ENCODE results near the gene CRYGS. TPM values are rescaled to one million over a fixed set of nuclear protein-coding genes. Genes with fewer than 3 reads are reported as not detected.

CRYGS gene
- total RNA-seq, 2 experiments from 2014 or later: 3.8 to 4.7 TPM

DNA sequence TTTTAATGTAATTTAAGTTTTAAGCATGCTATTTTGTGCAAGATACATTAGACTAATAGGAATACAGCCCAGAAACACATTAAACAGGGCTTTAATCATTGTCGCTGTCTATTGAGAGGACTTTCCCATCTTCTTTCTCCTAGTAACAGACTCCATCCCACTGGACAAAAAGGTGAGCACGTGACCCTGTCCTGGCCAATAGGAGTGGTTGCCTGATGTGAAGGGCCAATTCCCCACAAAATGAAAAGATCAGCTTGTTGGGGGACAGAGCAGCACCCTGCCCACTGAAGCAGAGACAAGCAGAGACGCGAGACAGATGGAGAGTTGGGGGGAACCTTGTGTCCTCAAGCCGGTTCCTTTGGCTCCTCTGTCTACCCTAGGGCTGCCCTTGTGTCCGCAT, 21.2 kb downstream of the CRYGS start:
- ATAC-seq: no peak
- Mint-ChIP-seq H3K36me3 (peaks cover 3% of the 10 kb centered on the region), H3K9me3 (ENCODE audit: low read depth) (no peaks in the 10 kb centered on the region), H3K4me3 (no peak overlapping the region), H3K27ac (no peak overlapping the region), H3K27me3 (peaks cover 5% of the 10 kb centered on the region), H3K4me1 (peaks cover 35% of the 10 kb centered on the region)
- CTCF ChIA-PET: interaction anchor here (1.3 kb wide), 1 partner anchor 17 kb away, joined by 3 read pairs; no protein-coding TSS in a partner anchor
- no peak for DNase-seq

DNA sequence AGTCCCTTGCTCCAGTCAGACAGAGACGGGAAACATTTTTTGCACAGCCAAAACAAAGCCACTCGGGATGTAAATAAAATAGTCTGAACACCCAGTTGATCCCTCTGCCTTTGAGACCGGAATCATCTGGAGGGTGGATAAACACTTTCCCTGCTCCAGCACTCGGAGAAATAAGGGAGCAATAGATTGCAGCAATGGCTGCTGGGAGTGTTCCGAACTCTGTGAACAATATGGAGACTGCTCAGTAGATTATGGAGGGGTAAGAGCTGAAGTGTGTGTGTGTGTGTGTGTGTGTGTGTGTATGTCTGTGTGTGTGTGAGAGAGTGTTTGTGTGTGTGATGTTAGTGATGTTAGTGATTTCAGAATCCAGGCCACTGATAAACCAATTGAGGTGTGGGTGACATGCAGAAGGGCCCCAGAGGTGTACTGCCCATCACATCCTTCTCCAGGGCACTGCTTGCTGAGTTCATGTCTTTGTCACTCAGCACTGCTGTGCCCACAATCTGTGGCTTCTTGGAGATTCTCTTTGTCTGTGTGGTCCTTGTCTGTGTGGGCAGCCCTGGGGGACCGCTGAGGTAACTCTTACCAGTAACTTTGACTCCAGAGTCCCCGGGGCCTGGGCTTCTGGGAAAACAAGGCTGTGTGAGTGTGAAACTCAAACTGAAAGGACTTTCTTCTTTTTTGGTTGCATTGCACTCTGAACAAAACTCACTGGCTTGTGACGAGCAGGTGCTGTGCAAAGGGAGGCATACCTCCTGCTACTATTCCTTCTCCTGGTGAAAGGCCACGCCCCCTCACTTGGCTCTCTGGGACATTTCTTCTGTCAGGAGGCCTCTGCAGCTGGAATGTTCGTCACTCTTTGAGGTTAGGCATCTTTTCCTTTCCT, 23.0 kb downstream of the CRYGS start:
- peaks cover 39% of the 10 kb centered on the region for H3K4me1 Mint-ChIP-seq
- H3K27me3 Mint-ChIP-seq: peaks cover 9% of the 10 kb centered on the region
- H3K4me3 Mint-ChIP-seq: no peak overlapping the region
- no peaks in the 10 kb centered on the region for H3K9me3 Mint-ChIP-seq (ENCODE audit: low read depth)
- H3K36me3 Mint-ChIP-seq: peaks cover 5% of the 10 kb centered on the region
- H3K27ac Mint-ChIP-seq: no peak overlapping the region
- ATAC-seq (peak; percentile 43), DNase-seq (peak; percentile 68)
- CTCF ChIA-PET: interaction anchor here (0.7 kb wide), 1 partner anchor 105 kb away, joined by 3 read pairs; no protein-coding TSS in a partner anchor

- H3K27me3 Mint-ChIP-seq: peaks cover 9% of the 10 kb centered on the region
- DNase-seq: no peak
- H3K9me3 Mint-ChIP-seq (ENCODE audit: low read depth): no peaks in the 10 kb centered on the region
- no peak overlapping the region for H3K27ac Mint-ChIP-seq
- H3K4me1 Mint-ChIP-seq: peaks cover 46% of the 10 kb centered on the region
- CTCF ChIA-PET: interaction anchor here (1.2 to 2.0 kb wide), 2 partner anchors 15 to 20 kb away, joined by 7 to 13 read pairs; no protein-coding TSS in a partner anchor
- peaks cover 5% of the 10 kb centered on the region for H3K36me3 Mint-ChIP-seq
- H3K4me3 Mint-ChIP-seq: no peak overlapping the region
- no peak for ATAC-seq
Measured at GRCh38 chr3:186520431-186520830, 23.7 kb downstream of the CRYGS start.

DNA sequence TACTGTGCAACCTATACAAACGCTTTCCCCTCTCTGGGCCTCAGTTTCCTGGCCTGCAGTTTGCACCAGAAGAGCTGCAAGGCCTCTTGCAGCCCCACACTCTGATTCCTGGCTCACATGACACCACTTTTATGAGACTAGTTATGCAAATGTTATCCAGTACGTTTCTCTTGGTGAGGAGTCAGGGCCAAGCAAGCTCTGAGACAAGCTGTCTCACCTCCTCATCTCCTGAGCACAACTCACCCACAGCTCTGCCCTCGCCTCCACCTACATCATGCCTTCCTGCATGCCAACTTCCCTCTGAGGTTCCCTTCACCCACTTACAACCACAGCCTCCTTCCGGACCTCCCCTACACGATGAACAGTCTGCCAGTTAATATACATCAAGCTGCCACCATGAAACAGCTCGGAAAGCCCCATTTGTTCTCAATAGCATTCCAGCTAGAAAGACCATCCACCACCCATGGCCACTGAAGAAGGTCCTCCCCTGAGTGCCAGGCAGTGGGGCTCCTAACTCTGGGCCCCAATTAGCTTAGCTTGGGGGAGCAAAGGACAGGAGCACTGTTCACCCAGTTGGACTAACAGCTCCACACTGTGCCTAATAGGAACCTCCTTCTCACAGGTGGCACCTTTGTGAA, 25.0 kb downstream of the CRYGS start:
- CTCF ChIA-PET: interaction anchor here (0.8 to 2.0 kb wide), 4 partner anchors 16 to 254 kb away, joined by 3 to 13 read pairs (median 6); no protein-coding TSS in a partner anchor
- peak; percentile 74 for DNase-seq
- Mint-ChIP-seq H3K36me3 (peaks cover 5% of the 10 kb centered on the region), H3K27me3 (peaks cover 17% of the 10 kb centered on the region), H3K9me3 (ENCODE audit: low read depth) (no peaks in the 10 kb centered on the region), H3K4me3 (no peak overlapping the region), H3K27ac (peak overlapping the region; percentile 60), H3K4me1 (peaks cover 57% of the 10 kb centered on the region)
- ATAC-seq: peak; percentile 72

DNA sequence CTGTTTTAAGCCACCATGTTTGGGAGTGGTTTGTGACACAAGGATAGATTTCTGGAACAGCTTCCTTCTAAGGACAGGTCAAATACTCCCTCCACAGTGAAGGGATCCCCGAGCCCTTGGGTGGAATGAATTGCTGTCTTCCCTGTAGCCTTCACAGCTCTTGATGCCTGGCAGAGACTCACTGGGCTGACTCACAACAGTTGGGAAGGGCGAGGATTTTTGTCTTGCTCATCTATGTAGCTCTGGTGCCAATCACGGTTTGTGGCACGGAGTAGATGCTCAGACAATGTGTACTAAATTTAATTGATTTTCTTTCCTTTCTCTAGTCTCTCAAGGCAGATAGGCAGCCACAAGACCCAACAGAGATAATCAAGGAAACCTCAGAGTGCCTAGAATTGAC, 27.0 kb downstream of the CRYGS start:
- CTCF ChIA-PET: interaction anchor here (0.5 kb wide), 1 partner anchor 180 kb away, joined by 3 read pairs; no protein-coding TSS in a partner anchor
- Mint-ChIP-seq H3K27me3 (peaks cover 26% of the 10 kb centered on the region), H3K4me3 (no peak overlapping the region), H3K36me3 (peaks cover 3% of the 10 kb centered on the region), H3K9me3 (ENCODE audit: low read depth) (no peaks in the 10 kb centered on the region), H3K27ac (no peak overlapping the region), H3K4me1 (peaks cover 55% of the 10 kb centered on the region)
- DNase-seq (no peak), ATAC-seq (no peak)

DNA sequence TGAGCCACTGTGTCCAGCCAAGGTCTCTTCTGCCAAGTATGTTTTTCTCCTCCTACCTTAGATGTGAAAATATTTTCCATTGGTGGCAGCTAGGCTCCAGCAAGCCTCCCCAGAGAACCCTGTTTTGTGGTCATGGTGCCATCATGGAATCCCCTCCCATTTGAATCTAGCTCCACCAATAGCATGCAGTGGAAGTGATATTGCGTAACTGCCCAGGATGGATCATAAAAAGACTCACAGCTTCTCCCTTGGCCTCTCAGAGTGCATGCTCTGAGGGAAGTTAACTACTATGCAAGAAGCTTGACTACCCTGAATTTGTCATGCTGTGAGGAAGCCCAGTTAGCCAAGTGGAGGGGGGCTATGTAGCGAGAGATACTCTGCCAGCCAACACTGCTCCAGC, 27.5 kb downstream of the CRYGS start:
- Mint-ChIP-seq H3K36me3 (peaks cover 3% of the 10 kb centered on the region), H3K4me3 (no peak overlapping the region), H3K27ac (no peak overlapping the region), H3K27me3 (peaks cover 31% of the 10 kb centered on the region), H3K9me3 (ENCODE audit: low read depth) (no peaks in the 10 kb centered on the region), H3K4me1 (peaks cover 52% of the 10 kb centered on the region)
- CTCF ChIA-PET: interaction anchor here (0.5 kb wide), 1 partner anchor 179 kb away, joined by 3 read pairs; no protein-coding TSS in a partner anchor
- DNase-seq (no peak), ATAC-seq (no peak)

GRCh38 chr3:186515125-186515524, 29.1 kb downstream of the CRYGS start:
- ATAC-seq (peak; percentile 32), DNase-seq (peak; percentile 75)
- H3K4me1 Mint-ChIP-seq: peaks cover 52% of the 10 kb centered on the region
- no peaks in the 10 kb centered on the region for H3K9me3 Mint-ChIP-seq (ENCODE audit: low read depth)
- peaks cover 3% of the 10 kb centered on the region for H3K36me3 Mint-ChIP-seq
- H3K27ac Mint-ChIP-seq: no peak overlapping the region
- CTCF ChIA-PET: no interaction called here
- H3K27me3 Mint-ChIP-seq: peaks cover 33% of the 10 kb centered on the region
- no peak overlapping the region for H3K4me3 Mint-ChIP-seq

DNA sequence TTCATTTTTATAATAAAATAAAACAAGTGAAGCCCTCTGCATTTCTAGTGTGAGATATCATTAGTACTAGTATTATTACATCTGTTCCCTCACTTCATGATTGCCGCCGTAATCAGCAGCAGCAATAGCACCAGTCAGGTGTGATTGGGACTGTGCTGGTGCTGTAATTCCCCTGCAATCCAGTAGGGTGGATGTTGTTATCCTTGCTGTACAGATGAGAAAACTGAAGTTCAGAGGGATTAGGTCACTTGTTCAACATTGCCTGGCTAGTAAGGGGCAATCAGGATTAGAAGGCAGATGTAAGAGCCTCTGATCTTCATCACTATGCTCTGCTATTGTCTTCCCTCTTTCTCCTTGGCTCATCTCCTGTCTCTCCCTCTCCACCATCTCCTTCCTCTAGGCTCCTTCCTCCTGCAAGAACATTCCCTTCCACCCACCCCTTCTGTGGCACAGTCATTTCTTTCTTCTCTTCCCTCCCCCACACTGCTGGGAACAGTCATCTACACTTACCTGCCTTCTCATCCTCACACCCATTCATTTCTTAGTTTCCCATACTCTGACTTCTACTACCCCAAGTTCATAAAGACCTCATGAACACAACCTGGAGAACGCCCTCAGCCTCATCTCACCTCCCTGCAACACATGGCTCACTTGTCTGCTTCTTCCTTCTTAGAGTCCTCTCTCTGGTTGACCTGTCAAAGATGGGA, 29.7 kb downstream of the CRYGS start:
- H3K4me1 Mint-ChIP-seq: peaks cover 49% of the 10 kb centered on the region
- H3K27ac Mint-ChIP-seq: peak overlapping the region; percentile 5
- CTCF ChIA-PET: no interaction called here
- no peaks in the 10 kb centered on the region for H3K9me3 Mint-ChIP-seq (ENCODE audit: low read depth)
- H3K36me3 Mint-ChIP-seq: peaks cover 3% of the 10 kb centered on the region
- H3K4me3 Mint-ChIP-seq: no peak overlapping the region
- ATAC-seq (peak; percentile 16), DNase-seq (no peak)
- H3K27me3 Mint-ChIP-seq: peaks cover 33% of the 10 kb centered on the region

DNA sequence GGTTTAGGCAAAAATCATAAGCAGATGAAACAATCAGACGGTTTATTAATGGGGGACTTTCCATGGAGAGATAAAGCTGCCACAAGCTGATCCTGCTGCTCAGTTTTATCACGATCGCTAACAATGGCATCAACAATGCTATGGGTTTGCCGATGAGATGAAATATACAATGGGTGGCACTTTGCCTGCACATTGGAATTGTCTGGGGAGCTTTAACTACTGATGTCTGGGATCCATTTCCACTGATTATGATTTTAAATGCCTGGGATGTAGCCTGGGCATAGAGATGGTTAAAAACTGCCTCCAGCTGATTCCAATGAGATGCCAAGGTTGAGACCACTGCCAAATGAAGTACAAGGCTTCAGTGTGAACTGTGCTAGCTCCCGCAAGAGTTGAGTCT, 30.8 kb downstream of the CRYGS start:
- no peak overlapping the region for H3K27ac Mint-ChIP-seq
- ATAC-seq: no peak
- H3K4me1 Mint-ChIP-seq: peaks cover 38% of the 10 kb centered on the region
- CTCF ChIA-PET: interaction anchor here (1.0 to 1.7 kb wide), 2 partner anchors 22 to 27 kb away, joined by 3 to 4 read pairs; no protein-coding TSS in a partner anchor
- H3K27me3 Mint-ChIP-seq: peaks cover 33% of the 10 kb centered on the region
- DNase-seq: no peak
- peaks cover 3% of the 10 kb centered on the region for H3K36me3 Mint-ChIP-seq
- H3K9me3 Mint-ChIP-seq (ENCODE audit: low read depth): no peaks in the 10 kb centered on the region
- no peak overlapping the region for H3K4me3 Mint-ChIP-seq

GRCh38 chr3:186512570-186513302, 31.4 kb downstream of the CRYGS start:
- Mint-ChIP-seq H3K27me3 (peaks cover 30% of the 10 kb centered on the region), H3K4me1 (peaks cover 37% of the 10 kb centered on the region), H3K36me3 (peaks cover 3% of the 10 kb centered on the region), H3K9me3 (ENCODE audit: low read depth) (no peaks in the 10 kb centered on the region), H3K4me3 (no peak overlapping the region), H3K27ac (no peak overlapping the region)
- DNase-seq (no peak), ATAC-seq (no peak)
- CTCF ChIA-PET: interaction anchor here (1.0 to 1.7 kb wide), 2 partner anchors 23 to 28 kb away, joined by 3 to 4 read pairs; no protein-coding TSS in a partner anchor

DNA sequence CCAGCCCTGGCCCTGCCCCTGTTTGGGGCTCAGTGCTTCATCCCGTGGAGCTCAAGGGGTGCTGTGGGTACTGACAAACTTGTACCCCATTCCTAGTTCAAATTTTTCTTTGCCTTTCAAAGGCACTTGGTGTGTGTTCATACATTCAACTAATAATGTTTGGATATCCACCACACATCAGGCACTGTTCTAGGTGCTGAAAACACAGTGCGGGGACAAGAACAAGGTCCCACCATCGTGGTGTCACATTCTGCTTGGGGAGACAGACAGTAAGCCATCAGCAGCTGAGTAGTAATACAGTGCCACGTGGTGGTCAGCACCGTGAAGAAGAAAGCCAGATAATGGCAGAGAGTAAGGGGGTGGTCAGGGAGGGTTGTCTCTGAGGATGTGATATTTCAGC, 32.5 kb downstream of the CRYGS start:
- no peak for ATAC-seq
- CTCF ChIA-PET: no interaction called here
- H3K36me3 Mint-ChIP-seq: peaks cover 2% of the 10 kb centered on the region
- H3K4me1 Mint-ChIP-seq: peaks cover 33% of the 10 kb centered on the region
- H3K27ac Mint-ChIP-seq: no peak overlapping the region
- no peaks in the 10 kb centered on the region for H3K9me3 Mint-ChIP-seq (ENCODE audit: low read depth)
- no peak overlapping the region for H3K4me3 Mint-ChIP-seq
- DNase-seq: no peak
- H3K27me3 Mint-ChIP-seq: peaks cover 27% of the 10 kb centered on the region

GRCh38 chr3:186511245-186511644, 32.9 kb downstream of the CRYGS start:
- Mint-ChIP-seq H3K4me1 (peaks cover 33% of the 10 kb centered on the region), H3K36me3 (no peaks in the 10 kb centered on the region), H3K27me3 (peaks cover 30% of the 10 kb centered on the region), H3K9me3 (ENCODE audit: low read depth) (no peaks in the 10 kb centered on the region), H3K4me3 (no peak overlapping the region), H3K27ac (no peak overlapping the region)
- peak; percentile 28 for ATAC-seq
- CTCF ChIA-PET: no interaction called here
- no peak for DNase-seq

All from activated CD8-positive, alpha-beta memory T cell treated with anti-CD3 and anti-CD28 coated beads, Interleukin-2, amount 10 ng/mL, durations not matched to agents 7 days and 5 days (primary cell).